ENCODE data around the gene P3H4.

DNA sequence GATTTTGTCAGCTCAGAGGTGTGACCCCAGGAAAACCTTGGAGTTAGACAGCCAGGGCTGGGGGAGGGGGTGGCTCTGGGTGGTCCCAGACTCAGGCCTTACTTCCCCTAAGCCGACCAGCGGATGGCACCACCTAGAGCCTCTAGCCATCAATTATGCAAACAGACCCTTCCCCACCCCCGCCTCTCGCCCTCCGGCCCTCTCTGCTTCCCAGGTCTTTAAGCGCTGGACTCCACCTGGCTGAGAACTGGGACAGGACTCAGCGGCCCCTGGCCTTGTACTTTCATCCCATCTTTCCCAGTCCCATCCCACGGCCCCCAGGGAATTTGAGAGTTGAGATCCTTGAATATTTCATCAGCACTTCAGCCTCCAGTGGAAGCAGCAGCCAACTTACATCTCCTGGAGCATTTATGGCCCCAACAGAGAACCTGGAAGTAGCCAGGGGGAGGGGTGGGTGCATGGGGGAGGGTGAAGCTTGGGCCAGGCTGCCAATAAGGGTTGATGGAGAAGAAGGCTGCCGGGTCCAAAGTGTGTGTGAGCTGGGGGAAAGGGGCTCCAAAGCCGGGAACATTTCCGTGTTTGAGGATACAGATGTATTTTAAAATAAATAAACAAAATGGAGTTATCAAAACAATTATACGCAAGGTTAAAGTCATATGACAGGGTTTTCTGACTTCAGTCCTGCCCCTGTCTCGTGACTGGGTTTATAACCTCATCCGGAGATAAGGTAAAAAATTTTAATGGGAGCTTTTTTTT is 17.8 kb downstream of the P3H4 start:
- TF ChIP-seq POLR2A (IDR thresholded peaks at IDR 0.05; ENCODE audit: low read depth, low read length) (no peak), TAF1 (IDR thresholded peaks at IDR 0.05; ENCODE audit: borderline replicate concordance, low read depth, low read length) (no peak), POLR2AphosphoS5 (IDR thresholded peaks at IDR 0.05; ENCODE audit: low read depth, low read length) (no peak)

Data from GM12892 (cell line).